GM20000 (cell line): ENCODE measurements around the gene ELK4.

Source experiments
- DNase-seq: peaks from one replicate; pipeline ENCODE4 v3.0.0; 2012; ENCODE audit warnings: low spot score
- TF ChIP-seq, protein P1 (sequence below): IDR thresholded peaks from 2 replicates; pipeline ENCODE4 v1.5.1; 2012; ENCODE audit warnings: mild to moderate bottlenecking, control low read depth; ENCODE audit errors: extremely low read depth, missing control alignments

ELK4 gene

DNA sequence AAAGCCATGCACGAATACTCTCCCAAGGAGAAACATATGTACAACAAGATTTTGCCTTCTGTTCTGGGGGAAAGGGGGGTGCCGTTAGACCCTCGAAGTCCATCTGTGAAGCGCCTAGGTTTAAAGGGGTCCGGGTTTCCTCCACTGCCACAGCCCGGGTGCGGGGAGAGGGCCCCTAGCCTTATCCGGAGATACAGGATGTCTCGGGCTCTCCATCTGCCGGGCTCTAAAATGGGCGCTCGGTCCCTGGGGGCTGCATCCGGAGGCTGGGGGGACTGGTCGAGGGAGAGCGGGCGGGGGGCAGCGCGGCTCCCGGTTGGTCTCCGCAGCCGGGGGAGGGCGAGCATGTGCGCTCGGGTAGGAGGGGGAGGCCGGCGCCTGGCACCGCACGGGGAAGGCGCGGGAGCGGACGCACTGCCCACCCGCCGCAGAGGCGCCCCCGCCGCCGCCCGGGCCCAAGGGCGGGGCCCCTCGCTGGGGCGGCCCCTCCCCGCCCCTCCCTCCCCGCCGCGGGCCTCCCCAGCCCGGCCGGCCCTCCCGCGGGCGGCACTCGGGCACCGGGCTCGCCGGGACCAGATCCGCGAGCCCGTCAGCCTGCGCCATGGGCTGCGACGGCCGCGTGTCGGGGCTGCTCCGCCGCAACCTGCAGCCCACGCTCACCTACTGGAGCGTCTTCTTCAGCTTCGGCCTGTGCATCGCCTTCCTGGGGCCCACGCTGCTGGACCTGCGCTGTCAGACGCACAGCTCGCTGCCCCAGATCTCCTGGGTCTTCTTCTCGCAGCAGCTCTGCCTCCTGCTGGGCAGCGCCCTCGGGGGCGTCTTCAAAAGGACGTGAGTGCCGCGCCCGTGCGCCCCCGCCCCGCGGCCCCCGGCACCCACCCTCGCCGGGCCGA is 63.1 kb downstream of the ELK4 start:
- DNase-seq, result no peak
- TF ChIP-seq, protein P1, sequence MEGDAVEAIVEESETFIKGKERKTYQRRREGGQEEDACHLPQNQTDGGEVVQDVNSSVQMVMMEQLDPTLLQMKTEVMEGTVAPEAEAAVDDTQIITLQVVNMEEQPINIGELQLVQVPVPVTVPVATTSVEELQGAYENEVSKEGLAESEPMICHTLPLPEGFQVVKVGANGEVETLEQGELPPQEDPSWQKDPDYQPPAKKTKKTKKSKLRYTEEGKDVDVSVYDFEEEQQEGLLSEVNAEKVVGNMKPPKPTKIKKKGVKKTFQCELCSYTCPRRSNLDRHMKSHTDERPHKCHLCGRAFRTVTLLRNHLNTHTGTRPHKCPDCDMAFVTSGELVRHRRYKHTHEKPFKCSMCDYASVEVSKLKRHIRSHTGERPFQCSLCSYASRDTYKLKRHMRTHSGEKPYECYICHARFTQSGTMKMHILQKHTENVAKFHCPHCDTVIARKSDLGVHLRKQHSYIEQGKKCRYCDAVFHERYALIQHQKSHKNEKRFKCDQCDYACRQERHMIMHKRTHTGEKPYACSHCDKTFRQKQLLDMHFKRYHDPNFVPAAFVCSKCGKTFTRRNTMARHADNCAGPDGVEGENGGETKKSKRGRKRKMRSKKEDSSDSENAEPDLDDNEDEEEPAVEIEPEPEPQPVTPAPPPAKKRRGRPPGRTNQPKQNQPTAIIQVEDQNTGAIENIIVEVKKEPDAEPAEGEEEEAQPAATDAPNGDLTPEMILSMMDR, result no peak

DNA sequence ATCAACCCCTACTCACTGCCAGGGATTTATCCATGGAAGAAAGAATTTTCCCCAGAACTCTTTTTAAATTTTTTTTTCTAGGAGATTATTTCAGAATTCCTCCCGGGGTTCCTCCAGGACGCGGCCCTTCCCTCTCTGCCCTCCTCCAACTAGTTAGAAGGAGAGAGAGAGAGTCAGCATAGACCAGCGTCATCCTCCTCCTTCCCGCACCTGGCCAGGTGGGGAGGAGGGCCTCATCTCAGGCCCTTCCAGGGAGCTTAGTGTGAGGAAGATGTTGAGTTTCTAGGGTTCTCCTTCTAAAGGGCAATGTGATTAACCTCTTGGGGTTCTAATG is 63.7 kb downstream of the ELK4 start:
- TF ChIP-seq, protein P1, result no peak
- DNase-seq, result no peak

DNA sequence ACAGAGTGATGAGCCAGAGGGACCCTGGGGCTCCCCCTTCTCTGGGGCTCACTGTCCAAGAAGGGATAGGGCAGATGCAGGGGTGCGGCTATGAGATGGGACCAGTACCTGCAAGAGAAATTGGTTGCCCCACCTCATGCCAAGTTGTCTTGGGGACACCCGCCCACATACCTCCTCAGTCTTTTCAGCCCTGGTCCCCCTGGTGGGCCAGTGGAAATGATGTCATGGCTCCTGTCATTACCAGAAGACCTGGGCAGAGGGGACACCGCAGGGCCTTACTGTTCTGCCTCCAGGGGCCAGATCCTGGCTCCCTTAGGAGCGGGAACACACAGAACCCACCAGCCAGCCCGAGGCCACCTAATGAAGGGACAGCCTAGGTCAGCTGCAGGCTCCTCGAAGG is 64.1 kb downstream of the ELK4 start:
- no peak for DNase-seq
- TF ChIP-seq, protein P1, result no peak

DNA sequence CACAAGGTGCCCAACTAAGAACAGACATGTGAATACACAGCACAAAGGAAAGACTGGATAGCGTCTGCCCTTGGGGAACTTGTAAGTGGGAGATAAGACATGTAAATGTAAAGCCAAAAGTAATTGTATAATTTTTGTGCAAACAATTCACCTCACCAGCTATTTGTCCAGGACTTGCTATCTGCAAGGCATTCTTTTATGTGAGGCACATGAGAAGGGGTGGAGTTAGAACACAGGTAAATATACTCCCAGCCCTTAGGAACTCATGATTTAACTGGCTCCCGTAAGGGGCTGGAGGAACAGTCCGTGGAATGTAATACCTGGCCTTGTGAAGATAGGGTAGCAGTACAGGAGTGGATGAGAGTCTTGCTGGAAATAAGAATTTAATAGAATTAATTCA is 66.0 kb downstream of the ELK4 start:
- TF ChIP-seq, protein P1, result no peak

DNA sequence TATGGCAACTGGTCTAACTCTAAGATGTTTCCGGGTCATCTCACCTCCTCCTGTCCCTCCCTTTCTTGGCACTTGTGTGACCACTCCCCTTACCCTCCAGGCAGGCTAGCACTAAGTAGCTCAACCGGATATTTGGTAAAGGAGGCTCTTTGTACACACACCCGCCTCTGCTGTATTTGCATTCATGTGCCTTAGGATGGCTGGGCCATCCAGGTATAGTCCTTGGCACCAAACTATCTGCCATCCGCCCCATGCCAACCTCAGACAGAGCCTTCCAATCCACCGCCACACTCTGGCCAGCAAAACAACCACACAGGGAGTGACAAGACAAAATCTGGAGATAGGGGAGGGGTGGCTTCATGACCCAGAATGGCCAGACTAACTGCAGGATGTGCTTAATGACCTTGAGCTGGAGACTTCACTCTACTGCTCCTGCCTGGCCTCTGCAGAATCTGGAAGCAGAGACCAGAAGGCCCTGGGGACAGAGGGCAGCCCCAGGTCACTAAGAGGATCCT is 67.8 kb downstream of the ELK4 start:
- TF ChIP-seq, protein P1, result no peak
- DNase-seq, result no peak

More for the DNA sequence above, 66.0 kb downstream of the ELK4 start:
- DNase-seq, result no peak

DNA sequence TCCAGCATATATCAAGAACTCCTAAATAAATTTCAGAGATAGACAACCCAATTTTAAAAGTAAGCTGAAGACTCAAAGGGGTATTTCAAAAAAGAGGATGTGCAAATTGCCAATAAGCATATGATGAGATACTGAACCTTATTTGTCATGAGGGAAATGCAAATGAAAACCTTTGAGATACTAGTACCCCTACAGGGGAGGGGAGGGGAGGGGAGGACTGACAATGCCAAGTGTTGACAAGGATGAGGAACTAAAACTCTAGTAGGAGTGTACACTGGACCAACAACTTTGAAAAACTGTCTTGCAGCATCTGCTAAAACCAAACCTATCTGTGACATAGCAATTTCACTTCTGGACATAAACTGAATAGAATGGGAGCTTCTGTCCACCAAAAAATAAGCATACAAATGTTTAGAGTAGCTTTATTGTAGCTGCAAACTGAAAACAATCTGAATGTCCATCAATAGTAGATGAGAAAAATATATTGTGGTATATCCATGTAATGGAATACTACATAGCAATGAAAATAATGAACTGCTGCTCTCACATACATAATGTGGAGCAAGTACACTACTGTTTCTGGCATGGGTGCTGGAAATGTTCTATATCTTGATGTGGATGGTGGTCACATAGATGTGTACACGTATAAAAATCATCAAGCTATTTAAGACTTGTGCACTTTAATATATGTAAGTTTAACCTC is 70.2 kb downstream of the ELK4 start:
- no peak for DNase-seq
- TF ChIP-seq, protein P1, result no peak
